Caco-2 (cell line): Measurements from ENCODE around the gene QTRT2. TPM values are rescaled to one million over a fixed set of nuclear protein-coding genes. Genes with fewer than 3 reads are reported as not detected.

Experiments
- BruUV-seq: library from RNA; stranded (reverse); fragments of 400-500 nt; replicated peaks from 2 replicates; lab custom pipeline; 2021; lab: Mats Ljungman, UMichigan
- CTCF ChIA-PET: fragments of 300-600 bp; sonication (Branson Sonifier 250); formaldehyde crosslinking; loops from one replicate; lab custom pipeline; 2022; ENCODE audit warnings: antibody characterized with exemption; lab: Charles Lee
- POLR2A ChIA-PET: fragments of 300-600 bp; sonication (Branson Sonifier 250); formaldehyde crosslinking; loops from one replicate; lab custom pipeline; 2022; ENCODE audit warnings: antibody characterized with exemption; lab: Charles Lee
- DNase-seq, 2 experiments: peaks; one replicate each; pipeline versions ENCODE4 v3.0.0 to v3.0.0-alpha.2; 2020 to 2022
- H3K27me3 ChIP-seq: replicated peaks from 2 replicates; pipeline ENCODE4 v1.6.0; 2011; ENCODE audit warnings: low read length; ENCODE audit not compliant: control insufficient read depth, insufficient read depth
- H3K36me3 ChIP-seq: 2 replicates; pipeline ENCODE4 v1.5.1; 2011; ENCODE audit warnings: low read length; ENCODE audit not compliant: control insufficient read depth, insufficient read depth
- H3K4me1 ChIP-seq: fragments of 250-450 bp; sonication (Bioruptor Pico); 2 replicates; pipeline ENCODE4 v1.5.1; 2020; ENCODE audit warnings: mild to moderate bottlenecking
- H3K4me3 ChIP-seq: 2 replicates; pipeline ENCODE4 v1.5.1; 2011; ENCODE audit warnings: low read depth, mild to moderate bottlenecking, control low read depth, low read length
- H3K9me3 ChIP-seq: fragments of 250-450 bp; sonication (Bioruptor Pico); 2 replicates; pipeline ENCODE4 v1.5.1; 2020; ENCODE audit warnings: mild to moderate bottlenecking, moderate library complexity
- H3K27ac Mint-ChIP-seq: one replicate; pipeline ENCODE4 v1.8.0; 2022; ENCODE audit warnings: mixed read lengths; ENCODE audit not compliant: unreplicated experiment
- H3K27me3 Mint-ChIP-seq: one replicate; pipeline ENCODE4 v1.8.0; 2022; ENCODE audit warnings: mixed read lengths; ENCODE audit not compliant: insufficient read depth, unreplicated experiment
- H3K36me3 Mint-ChIP-seq: one replicate; pipeline ENCODE4 v1.8.0; 2022; ENCODE audit warnings: mild to moderate bottlenecking, mixed read lengths; ENCODE audit not compliant: insufficient read depth, unreplicated experiment
- H3K4me1 Mint-ChIP-seq: one replicate; pipeline ENCODE4 v1.8.0; 2022; ENCODE audit warnings: low read depth, mixed read lengths; ENCODE audit not compliant: unreplicated experiment
- H3K4me3 Mint-ChIP-seq: one replicate; pipeline ENCODE4 v1.8.0; 2022; ENCODE audit warnings: mild to moderate bottlenecking, moderate library complexity, mixed read lengths; ENCODE audit not compliant: unreplicated experiment
- H3K9me3 Mint-ChIP-seq: one replicate; pipeline ENCODE4 v1.8.0; 2022; ENCODE audit warnings: mixed read lengths; ENCODE audit not compliant: unreplicated experiment
- CTCF ChIP-seq, 2 experiments: fragments of 200-600 bp in 1 of 2; IDR thresholded peaks; 1 replicate in 1 of 2; 2 replicates in 1 of 2; pipeline versions ENCODE4 v1.5.1 to v1.8.0; 2011 to 2022; ENCODE audit warnings: antibody characterized with exemption in 1 of 2, control low read depth in 1 of 2, inconsistent platforms in 1 of 2, low read depth in 1 of 2, low read length in 1 of 2, mild to moderate bottlenecking in 1 of 2, moderate library complexity in 1 of 2; ENCODE audit not compliant: insufficient read depth in 1 of 2, severe bottlenecking in 1 of 2, unreplicated experiment in 1 of 2
- intact Hi-C: fragments of 100-400 bp; cut with micrococcal nuclease; formaldehyde crosslinking; loops from one replicate; pipeline ENCODE4 v1.10.0; 2022; ENCODE audit not compliant: unreplicated experiment
- total RNA-seq: library from RNA; stranded (reverse); gene quantifications from 2 replicates; pipeline ENCODE4 v1.2.3, GENCODE V29; 2022

QTRT2 gene
- total RNA-seq, 1 experiment from 2014 or later, result 35.7 TPM

- peaks cover 6% of the 10 kb centered on the region for H3K4me1 Mint-ChIP-seq
- no TSS peak for BruUV-seq
- no peaks in the 10 kb centered on the region for H3K9me3 Mint-ChIP-seq
- no peak for TF ChIP-seq CTCF (IDR thresholded peaks at IDR 0.05; ENCODE audit: insufficient read depth in 1 of 2, low read depth in 1 of 2, low read length in 1 of 2, severe bottlenecking in 1 of 2, unreplicated experiment in 1 of 2)
- ChIA-PET POLR2A (no interaction called here), CTCF (no interaction called here)
- H3K27me3 Mint-ChIP-seq, result peaks cover 4% of the 10 kb centered on the region
- no peaks in the 10 kb centered on the region for H3K9me3 ChIP-seq
- H3K36me3 Mint-ChIP-seq, result no peaks in the 10 kb centered on the region
- no peak overlapping the region for H3K27ac Mint-ChIP-seq
- no peaks in the 10 kb centered on the region for H3K36me3 ChIP-seq
- H3K27me3 ChIP-seq, result no peaks in the 10 kb centered on the region
- no peak for DNase-seq
- no peak overlapping the region for H3K4me3 Mint-ChIP-seq
- intact Hi-C loops, result no loop called here
- H3K4me3 ChIP-seq, result no peak overlapping the region
- peaks cover 9% of the 10 kb centered on the region; the same call in 1 of the 2 replicates for H3K4me1 ChIP-seq
Measured at GRCh38 chr3:114119776-114120175, 63.2 kb downstream of the QTRT2 start.

GRCh38 chr3:114120211-114120610 lies 63.7 kb downstream of the QTRT2 start:
- DNase-seq, result no peak
- H3K27ac Mint-ChIP-seq, result no peak overlapping the region
- BruUV-seq, result no TSS peak
- H3K27me3 Mint-ChIP-seq, result peaks cover 4% of the 10 kb centered on the region
- intact Hi-C loops, result no loop called here
- POLR2A ChIA-PET, result no interaction called here
- H3K36me3 ChIP-seq, result no peaks in the 10 kb centered on the region
- CTCF ChIA-PET, result no interaction called here
- peaks cover 9% of the 10 kb centered on the region; the same call in 1 of the 2 replicates for H3K4me1 ChIP-seq
- no peaks in the 10 kb centered on the region for H3K36me3 Mint-ChIP-seq
- no peaks in the 10 kb centered on the region for H3K9me3 Mint-ChIP-seq
- no peaks in the 10 kb centered on the region for H3K27me3 ChIP-seq
- no peaks in the 10 kb centered on the region for H3K9me3 ChIP-seq
- H3K4me3 Mint-ChIP-seq, result no peak overlapping the region
- TF ChIP-seq CTCF (IDR thresholded peaks at IDR 0.05; ENCODE audit: insufficient read depth in 1 of 2, low read depth in 1 of 2, low read length in 1 of 2, severe bottlenecking in 1 of 2, unreplicated experiment in 1 of 2), result no peak
- H3K4me1 Mint-ChIP-seq, result peaks cover 6% of the 10 kb centered on the region
- H3K4me3 ChIP-seq, result no peak overlapping the region

GRCh38 chr3:114122027-114122709 lies 65.6 kb downstream of the QTRT2 start:
- H3K36me3 ChIP-seq, result no peaks in the 10 kb centered on the region
- CTCF ChIA-PET, result no interaction called here
- no peak for DNase-seq
- H3K9me3 ChIP-seq, result no peaks in the 10 kb centered on the region
- no TSS peak for BruUV-seq
- intact Hi-C loops, result no loop called here
- H3K4me3 Mint-ChIP-seq, result no peak overlapping the region
- H3K27me3 Mint-ChIP-seq, result peaks cover 4% of the 10 kb centered on the region
- POLR2A ChIA-PET, result no interaction called here
- no peaks in the 10 kb centered on the region for H3K27me3 ChIP-seq
- peaks cover 6% of the 10 kb centered on the region for H3K4me1 Mint-ChIP-seq
- no peak overlapping the region for H3K27ac Mint-ChIP-seq
- no peaks in the 10 kb centered on the region for H3K36me3 Mint-ChIP-seq
- peaks cover 9% of the 10 kb centered on the region; the same call in 1 of the 2 replicates for H3K4me1 ChIP-seq
- no peaks in the 10 kb centered on the region for H3K9me3 Mint-ChIP-seq
- H3K4me3 ChIP-seq, result no peak overlapping the region
- TF ChIP-seq CTCF (IDR thresholded peaks at IDR 0.05; ENCODE audit: insufficient read depth in 1 of 2, low read depth in 1 of 2, low read length in 1 of 2, severe bottlenecking in 1 of 2, unreplicated experiment in 1 of 2), result no peak
